HepG2 (cell line): ENCODE results near the gene SIGLEC8. TPM values are rescaled to one million over a fixed set of nuclear protein-coding genes. Genes with fewer than 3 reads are reported as not detected.

Experiments
- ATF7-NPFF ChIP-seq: sonication (generic); formaldehyde crosslinking; IDR thresholded peaks from 2 replicates; pipeline ENCODE4 v1.8.1; 2023; ENCODE audit warnings: mild to moderate bottlenecking, low read depth, missing genetic modification reagents, moderate library complexity
- HMGA1 ChIP-seq: sonication (generic); formaldehyde crosslinking; conservative IDR thresholded peaks from 2 replicates; pipeline ENCODE4 v1.4.0; 2020; ENCODE audit warnings: missing genetic modification reagents
- KMT2A ChIP-seq: sonication (generic); formaldehyde crosslinking; IDR thresholded peaks from 2 replicates; pipeline ENCODE4 v1.4.0; 2020; ENCODE audit warnings: missing genetic modification reagents
- MED8 ChIP-seq: sonication (generic); formaldehyde crosslinking; IDR thresholded peaks from 2 replicates; pipeline ENCODE4 v1.8.1; 2023; ENCODE audit warnings: mild to moderate bottlenecking, missing genetic modification reagents; ENCODE audit not compliant: insufficient replicate concordance
- NFAT5 ChIP-seq: sonication (generic); formaldehyde crosslinking; IDR thresholded peaks from 2 replicates; pipeline ENCODE4 v1.4.0; 2020; ENCODE audit warnings: missing genetic modification reagents
- POLR2A ChIP-seq, 2 experiments: IDR thresholded peaks; 2 replicates each; pipeline ENCODE4 v1.6.1; 2011; ENCODE audit warnings: low read depth in 2 of 2, low read length in 2 of 2, mild to moderate bottlenecking in 1 of 2, moderate library complexity in 1 of 2; ENCODE audit not compliant: insufficient read depth in 1 of 2
- RFXAP ChIP-seq: sonication (generic); formaldehyde crosslinking; IDR thresholded peaks from 2 replicates; pipeline ENCODE4 v1.4.0; 2020; ENCODE audit warnings: missing genetic modification reagents, borderline replicate concordance
- STAG1 ChIP-seq: sonication (generic); formaldehyde crosslinking; IDR thresholded peaks from 2 replicates; pipeline ENCODE4 v1.4.0; 2020; ENCODE audit warnings: missing genetic modification reagents
- ZNF230 ChIP-seq: sonication (generic); formaldehyde crosslinking; IDR thresholded peaks from 2 replicates; pipeline ENCODE4 v1.4.0; 2020; ENCODE audit warnings: mild to moderate bottlenecking, missing genetic modification reagents
- ZNF234 ChIP-seq: sonication (generic); formaldehyde crosslinking; conservative IDR thresholded peaks from 2 replicates; pipeline ENCODE4 v1.5.1; 2020; ENCODE audit warnings: mild to moderate bottlenecking, missing genetic modification reagents
- ZNF354B ChIP-seq: sonication (generic); formaldehyde crosslinking; IDR thresholded peaks from 2 replicates; pipeline ENCODE4 v1.8.0; 2022; ENCODE audit warnings: mild to moderate bottlenecking, missing genetic modification reagents
- ZNF562 ChIP-seq: sonication (generic); formaldehyde crosslinking; IDR thresholded peaks from 2 replicates; pipeline ENCODE4 v1.8.0; 2022; ENCODE audit warnings: missing genetic modification reagents, borderline replicate concordance
- ZNF776 ChIP-seq: sonication (generic); formaldehyde crosslinking; IDR thresholded peaks from 2 replicates; pipeline ENCODE4 v1.4.0; 2020; ENCODE audit warnings: mild to moderate bottlenecking, missing genetic modification reagents
- polyA plus RNA-seq, 8 experiments: library from polyadenylated mRNA; depleted of rRNA in 3 of 8; stranded (reverse) in 7 of 8; unstranded in 1 of 8; fragments of >200 nt; fragmentation: Illumina TruSeq in 4 of 8; extraction: Trizol in 4 of 8; gene quantifications; 2 replicates each; pipeline versions ENCODE4 v1.2.1 to v1.2.3, GENCODE V29; 2011 to 2016; ENCODE audit warnings: low read depth in 4 of 8, missing spikeins in 1 of 8, mixed read lengths in 1 of 8; ENCODE audit not compliant: insufficient read depth in 1 of 8
- total RNA-seq, 5 experiments: library from RNA; depleted of rRNA; stranded (reverse); fragments of >200 nt; fragmentation: Illumina TruSeq; extraction: Trizol; gene quantifications; 2 replicates each; pipeline ENCODE4 v1.2.3, GENCODE V29; 2016; ENCODE audit warnings: low read depth in 1 of 5
- TF ChIP-seq, protein P1 (sequence below): sonication (generic); formaldehyde crosslinking; IDR thresholded peaks from 2 replicates; pipeline ENCODE4 v1.4.0; 2020; ENCODE audit warnings: missing genetic modification reagents, borderline replicate concordance
- TF ChIP-seq, protein P2 (sequence below): sonication (generic); formaldehyde crosslinking; IDR thresholded peaks from 2 replicates; pipeline ENCODE4 v1.4.0; 2020; ENCODE audit warnings: missing genetic modification reagents

The SIGLEC8 gene
- total and polyA plus RNA-seq, 2 of the 13 experiments (the other 11 are each of a cell fraction or from before 2014, with no cell fraction given): not detected

GRCh38 chr19:51422053-51422448 is 36.2 kb downstream of the SIGLEC8 start (continued):
- no peak for TF ChIP-seq ZNF562 (CRISPR knock-in tag)
- no peak for TF ChIP-seq POLR2A (IDR thresholded peaks at IDR 0.05; ENCODE audit: insufficient read depth in 1 of 2, low read depth in 2 of 2, low read length in 2 of 2)
- TF ChIP-seq ZNF234 (CRISPR knock-in tag): peak; percentile 86; the same call in 1 of the 2 replicates
- TF ChIP-seq MED8 (CRISPR knock-in tag): no peak
- TF ChIP-seq, protein P1, sequence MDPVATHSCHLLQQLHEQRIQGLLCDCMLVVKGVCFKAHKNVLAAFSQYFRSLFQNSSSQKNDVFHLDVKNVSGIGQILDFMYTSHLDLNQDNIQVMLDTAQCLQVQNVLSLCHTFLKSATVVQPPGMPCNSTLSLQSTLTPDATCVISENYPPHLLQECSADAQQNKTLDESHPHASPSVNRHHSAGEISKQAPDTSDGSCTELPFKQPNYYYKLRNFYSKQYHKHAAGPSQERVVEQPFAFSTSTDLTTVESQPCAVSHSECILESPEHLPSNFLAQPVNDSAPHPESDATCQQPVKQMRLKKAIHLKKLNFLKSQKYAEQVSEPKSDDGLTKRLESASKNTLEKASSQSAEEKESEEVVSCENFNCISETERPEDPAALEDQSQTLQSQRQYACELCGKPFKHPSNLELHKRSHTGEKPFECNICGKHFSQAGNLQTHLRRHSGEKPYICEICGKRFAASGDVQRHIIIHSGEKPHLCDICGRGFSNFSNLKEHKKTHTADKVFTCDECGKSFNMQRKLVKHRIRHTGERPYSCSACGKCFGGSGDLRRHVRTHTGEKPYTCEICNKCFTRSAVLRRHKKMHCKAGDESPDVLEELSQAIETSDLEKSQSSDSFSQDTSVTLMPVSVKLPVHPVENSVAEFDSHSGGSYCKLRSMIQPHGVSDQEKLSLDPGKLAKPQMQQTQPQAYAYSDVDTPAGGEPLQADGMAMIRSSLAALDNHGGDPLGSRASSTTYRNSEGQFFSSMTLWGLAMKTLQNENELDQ: peak; percentile 99
- TF ChIP-seq NFAT5 (CRISPR knock-in tag): peak; percentile 98
- no peak for TF ChIP-seq HMGA1 (CRISPR knock-in tag)
- TF ChIP-seq ZNF354B (CRISPR knock-in tag): no peak
- TF ChIP-seq ATF7-NPFF: peak; percentile 97
- TF ChIP-seq ZNF230 (CRISPR knock-in tag): peak; percentile 86; the same call in 1 of the 2 replicates
- TF ChIP-seq RFXAP (CRISPR knock-in tag): peak; percentile 86
- TF ChIP-seq KMT2A (CRISPR knock-in tag): peak; percentile 77
- peak; percentile 85; the same call in 1 of the 2 replicates for TF ChIP-seq ZNF776 (CRISPR knock-in tag)
- TF ChIP-seq STAG1 (CRISPR knock-in tag): peak; percentile 84
- TF ChIP-seq, protein P2, sequence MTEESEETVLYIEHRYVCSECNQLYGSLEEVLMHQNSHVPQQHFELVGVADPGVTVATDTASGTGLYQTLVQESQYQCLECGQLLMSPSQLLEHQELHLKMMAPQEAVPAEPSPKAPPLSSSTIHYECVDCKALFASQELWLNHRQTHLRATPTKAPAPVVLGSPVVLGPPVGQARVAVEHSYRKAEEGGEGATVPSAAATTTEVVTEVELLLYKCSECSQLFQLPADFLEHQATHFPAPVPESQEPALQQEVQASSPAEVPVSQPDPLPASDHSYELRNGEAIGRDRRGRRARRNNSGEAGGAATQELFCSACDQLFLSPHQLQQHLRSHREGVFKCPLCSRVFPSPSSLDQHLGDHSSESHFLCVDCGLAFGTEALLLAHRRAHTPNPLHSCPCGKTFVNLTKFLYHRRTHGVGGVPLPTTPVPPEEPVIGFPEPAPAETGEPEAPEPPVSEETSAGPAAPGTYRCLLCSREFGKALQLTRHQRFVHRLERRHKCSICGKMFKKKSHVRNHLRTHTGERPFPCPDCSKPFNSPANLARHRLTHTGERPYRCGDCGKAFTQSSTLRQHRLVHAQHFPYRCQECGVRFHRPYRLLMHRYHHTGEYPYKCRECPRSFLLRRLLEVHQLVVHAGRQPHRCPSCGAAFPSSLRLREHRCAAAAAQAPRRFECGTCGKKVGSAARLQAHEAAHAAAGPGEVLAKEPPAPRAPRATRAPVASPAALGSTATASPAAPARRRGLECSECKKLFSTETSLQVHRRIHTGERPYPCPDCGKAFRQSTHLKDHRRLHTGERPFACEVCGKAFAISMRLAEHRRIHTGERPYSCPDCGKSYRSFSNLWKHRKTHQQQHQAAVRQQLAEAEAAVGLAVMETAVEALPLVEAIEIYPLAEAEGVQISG (CRISPR knock-in tag): peak; percentile 89
